Measurements from ENCODE around the gene MOB3A. TPM values are rescaled to one million over a fixed set of nuclear protein-coding genes. Genes with fewer than 3 reads are reported as not detected.

The MOB3A gene
- total and polyA plus RNA-seq, 2 of the 13 experiments (the other 11 are each of a cell fraction or from before 2014, with no cell fraction given), result 3.5 to 17.8 TPM

GRCh38 chr19:2096034-2096479 lies at the start of gene MOB3A (continued):
- peak; percentile 71 for TF ChIP-seq PAXIP1 (CRISPR knock-in tag; conservative IDR thresholded peaks at IDR 0.05)
- TF ChIP-seq ZNF614 (CRISPR knock-in tag; IDR thresholded peaks at IDR 0.05; ENCODE audit: borderline replicate concordance), result peak; percentile 48; the same call in 1 of the 2 replicates
- TF ChIP-seq ZNF546 (CRISPR knock-in tag; conservative IDR thresholded peaks at IDR 0.05), result no peak
- TF ChIP-seq TCF7L2 (IDR thresholded peaks at IDR 0.05; ENCODE audit: low read depth, low read length), result no peak
- TF ChIP-seq DMAP1 (CRISPR knock-in tag; IDR thresholded peaks at IDR 0.05), result peak; percentile 79; the same call in 1 of the 2 replicates
- 0 out of 2 replicates have a peak, but pooled peaks have one; percentile 36 for TF ChIP-seq SMAD3 (CRISPR knock-in tag; IDR thresholded peaks at IDR 0.05)
- TF ChIP-seq CENPBD1 (CRISPR knock-in tag; IDR thresholded peaks at IDR 0.05; ENCODE audit: borderline replicate concordance, low read depth), result no peak
- TF ChIP-seq MED8 (CRISPR knock-in tag; IDR thresholded peaks at IDR 0.05; ENCODE audit: insufficient replicate concordance), result peak; percentile 78
- 0 out of 2 replicates have a peak, but pooled peaks have one; percentile 24 for TF ChIP-seq ZNF281 (CRISPR knock-in tag; IDR thresholded peaks at IDR 0.05; ENCODE audit: borderline replicate concordance)
- no peak for TF ChIP-seq ZNF766 (CRISPR knock-in tag; IDR thresholded peaks at IDR 0.05; ENCODE audit: borderline replicate concordance)
- peak; percentile 63; the same call in 1 of the 2 replicates for TF ChIP-seq ZNF746 (CRISPR knock-in tag; IDR thresholded peaks at IDR 0.05)
- TF ChIP-seq TMF1 (CRISPR knock-in tag; IDR thresholded peaks at IDR 0.05; ENCODE audit: low read depth), result peak; percentile 81
- TF ChIP-seq ZNF784 (CRISPR knock-in tag; IDR thresholded peaks at IDR 0.05; ENCODE audit: borderline replicate concordance), result peak; percentile 88; the same call in 1 of the 2 replicates
- TF ChIP-seq ZBTB42 (CRISPR knock-in tag; IDR thresholded peaks at IDR 0.05), result no peak; the same call in 1 of the 2 replicates
- TF ChIP-seq SAP130 (CRISPR knock-in tag; IDR thresholded peaks at IDR 0.05; ENCODE audit: low read depth), result peak; percentile 92
- no peak for TF ChIP-seq ZNF326 (CRISPR knock-in tag; IDR thresholded peaks at IDR 0.05; ENCODE audit: borderline replicate concordance)
- peak; percentile 94 for TF ChIP-seq BORCS8-MEF2B (CRISPR knock-in tag; IDR thresholded peaks at IDR 0.05)
- no peak for TF ChIP-seq LCORL (IDR thresholded peaks at IDR 0.05)
- TF ChIP-seq LCORL (CRISPR knock-in tag; IDR thresholded peaks at IDR 0.05), result no peak
- TF ChIP-seq ATF1 (CRISPR knock-in tag; IDR thresholded peaks at IDR 0.05), result no peak
- TF ChIP-seq HNRNPLL (IDR thresholded peaks at IDR 0.05; ENCODE audit: low read depth, low read length, poor library complexity, severe bottlenecking), result peak; percentile 50
- TF ChIP-seq BRF2 (CRISPR knock-in tag; IDR thresholded peaks at IDR 0.05), result peak; percentile 83
- no peak; the same call in 1 of the 2 replicates for TF ChIP-seq HES4 (CRISPR knock-in tag; IDR thresholded peaks at IDR 0.05; ENCODE audit: borderline replicate concordance)

Data from HepG2 (cell line).